ENCODE measurements around the gene ZNF594. TPM values are rescaled to one million over a fixed set of nuclear protein-coding genes. Genes with fewer than 3 reads are reported as not detected.

ZNF594 gene
- total and polyA plus RNA-seq, 3 donors (not counting 1 experiment from before 2014, with no cell fraction given), result 0.60 to 5.8 (median 4.8) TPM

Other genes starting within 250 kb of the ZNF594 start
- 1,000 to 10,000 TPM in 1 of 2 donors, 100 to 1,000 TPM in 1; 442 to 1,314 TPM for gene PFN1, start 243.3 kb downstream of the ZNF594 start, total RNA-seq
- gene PFN1, start 243.3 kb downstream of the ZNF594 start, polyA plus RNA-seq, result 1,540 TPM
- gene ENO3, start 240.7 kb downstream of the ZNF594 start, total RNA-seq, result 1 to 10 TPM; 1.8 to 7.8 TPM
- 2.7 TPM for gene ENO3, start 240.7 kb downstream of the ZNF594 start, polyA plus RNA-seq
- 10 to 100 TPM; 20.7 to 66.5 TPM for gene SPAG7, start 224.1 kb downstream of the ZNF594 start, total RNA-seq
- 56.9 TPM for gene SPAG7, start 224.1 kb downstream of the ZNF594 start, polyA plus RNA-seq
- 10 to 100 TPM; 15.0 to 69.1 TPM for gene CAMTA2, start 204.2 kb downstream of the ZNF594 start, total RNA-seq
- gene CAMTA2, start 204.2 kb downstream of the ZNF594 start, polyA plus RNA-seq, result 18.7 TPM
- under 1 TPM; 0.33 to 0.42 TPM for gene INCA1, start 194.3 kb downstream of the ZNF594 start, total RNA-seq
- 0.27 TPM for gene INCA1, start 194.3 kb downstream of the ZNF594 start, polyA plus RNA-seq
- gene KIF1C, start 193.9 kb downstream of the ZNF594 start, total RNA-seq, result 100 to 1,000 TPM; 105 to 198 TPM
- 56.5 TPM for gene KIF1C, start 193.9 kb downstream of the ZNF594 start, polyA plus RNA-seq
- gene SLC52A1, start 156.4 kb downstream of the ZNF594 start, total RNA-seq, result under 1 TPM; 0.50 to 0.52 TPM
- 0.39 TPM for gene SLC52A1, start 156.4 kb downstream of the ZNF594 start, polyA plus RNA-seq
- 1 to 10 TPM in 1 of 2 donors, under 1 TPM in 1; 0.09 to 3.0 TPM for gene ZFP3, start 113.4 kb downstream of the ZNF594 start, total RNA-seq
- gene ZFP3, start 113.4 kb downstream of the ZNF594 start, polyA plus RNA-seq, result 0.40 TPM
- 1 to 10 TPM; 5.0 to 7.2 TPM for gene ZNF232, start 80.0 kb downstream of the ZNF594 start, total RNA-seq
- gene ZNF232, start 80.0 kb downstream of the ZNF594 start, polyA plus RNA-seq, result 6.6 TPM
- under 1 TPM in 1 of 2 donors, not detected in 1; 0.14 TPM for gene USP6, start 75.8 kb downstream of the ZNF594 start, total RNA-seq
- not detected for gene USP6, start 75.8 kb downstream of the ZNF594 start, polyA plus RNA-seq
- not detected for gene SCIMP, start 43.0 kb upstream of the ZNF594 start, total RNA-seq
- gene SCIMP, start 43.0 kb upstream of the ZNF594 start, polyA plus RNA-seq, result not detected
- 10 to 100 TPM; 29.3 to 40.9 TPM for gene RABEP1, start 90.4 kb upstream of the ZNF594 start, total RNA-seq
- gene RABEP1, start 90.4 kb upstream of the ZNF594 start, polyA plus RNA-seq, result 14.6 TPM
- gene NUP88, start 227.8 kb upstream of the ZNF594 start, total RNA-seq, result 10 to 100 TPM; 50.8 to 71.4 TPM
- 75.0 TPM for gene NUP88, start 227.8 kb upstream of the ZNF594 start, polyA plus RNA-seq
- gene RPAIN, start 228.3 kb upstream of the ZNF594 start, total RNA-seq, result 10 to 100 TPM; 23.3 to 35.7 TPM
- gene RPAIN, start 228.3 kb upstream of the ZNF594 start, polyA plus RNA-seq, result 19.2 TPM
- 100 to 1,000 TPM; 152 to 221 TPM for gene C1QBP, start 247.3 kb upstream of the ZNF594 start, total RNA-seq
- 275 TPM for gene C1QBP, start 247.3 kb upstream of the ZNF594 start, polyA plus RNA-seq